ENCODE results near the gene GOLGA6B. TPM values are rescaled to one million over a fixed set of nuclear protein-coding genes. Genes with fewer than 3 reads are reported as not detected.
"Not testable (repeated sequence)": the region's sequence is repeated elsewhere in the genome, so short reads cannot be mapped to it uniquely, and the experiment has no call there.

Gene GOLGA6B
- total RNA-seq, 5 donors from 2014 or later (not counting 1 experiment from before 2014, with no cell fraction given) = 0.47 TPM; not detected in 4

DNA sequence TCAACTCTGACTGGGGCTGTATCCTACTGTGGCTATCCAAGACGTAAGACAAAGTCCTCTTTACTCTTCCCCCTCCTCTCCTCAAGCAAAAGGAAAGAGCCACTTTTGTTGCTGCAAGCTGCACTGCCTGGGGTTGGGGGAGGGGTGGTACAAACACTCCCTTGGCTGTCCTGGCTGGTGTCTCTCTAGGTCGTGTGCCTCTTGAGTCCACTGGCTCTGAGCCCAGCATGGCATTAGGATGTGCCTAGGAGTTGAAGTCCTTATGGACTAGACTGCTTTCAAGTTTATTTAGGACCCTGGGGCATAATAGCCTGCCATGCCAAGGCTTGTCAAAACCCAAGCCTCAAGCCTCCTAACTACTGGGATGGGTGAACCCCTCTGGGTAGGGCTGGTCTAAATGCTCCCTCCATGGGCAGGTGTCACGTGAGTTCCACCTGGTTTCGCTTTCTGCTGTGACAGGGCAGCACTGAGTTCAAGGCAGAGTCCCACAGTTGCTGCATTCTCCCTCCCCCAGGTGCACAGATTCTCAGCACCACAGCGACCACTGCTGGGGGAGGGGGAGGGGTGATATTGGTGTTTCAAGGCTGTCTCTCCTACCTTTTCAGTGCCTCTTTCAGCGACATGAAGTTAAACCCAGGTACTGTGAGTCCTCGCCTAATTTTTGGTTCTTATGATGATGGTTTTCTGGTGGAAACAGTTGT lies 38.8 kb upstream of the GOLGA6B start:
- DNase-seq = peak in 14 of 35 experiments; percentile 5 to 30 (median 11)
- H3K9me3 ChIP-seq; H3K36me3 Mint-ChIP-seq; H3K9me3 Mint-ChIP-seq; H3K27ac ChIP-seq (ENCODE audit: low read length); CTCF ChIA-PET; POLR2A ChIA-PET; H3K27ac Mint-ChIP-seq; H3K27me3 Mint-ChIP-seq; H3K4me1 ChIP-seq (ENCODE audit: control insufficient read depth in 1 of 2, extremely low read depth in 1 of 2, insufficient read depth in 2 of 2, low read length in 2 of 2); H3K36me3 ChIP-seq (ENCODE audit: control insufficient read depth in 2 of 2, extremely low read depth in 1 of 2, insufficient read depth in 1 of 2, low read length in 1 of 2); H3K4me3 Mint-ChIP-seq; H3K27me3 ChIP-seq (replicated peaks in 1 of 2; ENCODE audit: control insufficient read depth in 2 of 2, extremely low read depth in 1 of 2, insufficient read depth in 2 of 2, low read length in 1 of 2); H3K4me3 ChIP-seq (ENCODE audit: control insufficient read depth in 1 of 2, extremely low read depth in 1 of 2, low read length in 1 of 2): not testable (repeated sequence)
- peaks cover 5 to 13% (median 8%) of the 10 kb centered on the region in 3 donors for H3K4me1 Mint-ChIP-seq
- ATAC-seq (replicated peaks in 1 of 4) = peak in 2 of 4 experiments; percentile 24 to 55
- 20% methylated on average over 1 of the region's 7 CpGs for WGBS (ENCODE audit: insufficient coverage)

DNA sequence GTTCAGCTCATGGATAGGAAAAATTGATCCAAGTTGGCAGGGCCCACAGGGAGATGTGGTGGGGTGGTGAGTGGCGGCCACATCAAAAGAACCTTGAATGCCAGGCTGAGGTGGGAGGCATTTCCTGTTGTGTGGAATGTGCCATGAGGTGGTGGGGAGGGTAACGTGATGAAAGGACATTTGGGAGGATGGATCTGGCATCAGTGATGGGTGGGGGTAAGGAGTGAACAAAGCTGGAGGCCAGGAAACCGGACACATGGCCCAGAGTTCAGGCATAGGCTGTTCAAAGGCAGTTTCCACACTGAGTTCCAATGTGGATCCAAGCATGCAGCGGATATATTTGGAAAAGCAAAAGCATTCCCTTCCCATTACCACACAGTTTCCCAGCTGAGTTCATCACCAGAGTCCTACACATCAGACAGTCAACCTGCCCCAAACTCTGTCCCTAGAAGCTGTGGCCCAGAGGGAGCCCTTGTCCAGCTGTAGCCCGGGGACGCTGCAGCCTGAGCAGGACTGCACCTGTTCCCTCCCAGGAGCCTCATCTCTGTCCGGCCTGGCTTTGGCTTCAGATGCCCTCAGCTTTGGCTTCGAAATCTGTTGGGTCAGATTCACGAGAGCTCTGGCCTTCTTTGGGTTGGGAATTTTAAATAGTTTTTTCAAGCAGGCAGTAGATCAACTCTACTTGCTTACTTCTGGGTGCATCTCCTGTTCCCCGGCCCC lies 37.8 kb upstream of the GOLGA6B start:
- Mint-ChIP-seq H3K36me3 (peaks cover 5% of the 10 kb centered on the region), H3K9me3 (no peaks in the 10 kb centered on the region), H3K27me3 (no peaks in the 10 kb centered on the region), H3K27ac (no peak overlapping the region), H3K4me1 (peaks cover 5 to 13% (median 8%) of the 10 kb centered on the region in 3 donors), H3K4me3 (no peak overlapping the region)
- Histone ChIP-seq H3K9me3 (no peaks in the 10 kb centered on the region), H3K36me3 (ENCODE audit: control insufficient read depth in 2 of 2, extremely low read depth in 1 of 2, insufficient read depth in 1 of 2, low read length in 1 of 2) (no peaks in the 10 kb centered on the region), H3K27me3 (replicated peaks in 1 of 2; ENCODE audit: control insufficient read depth in 2 of 2, extremely low read depth in 1 of 2, insufficient read depth in 2 of 2, low read length in 1 of 2) (no peaks in the 10 kb centered on the region), H3K4me3 (ENCODE audit: control insufficient read depth in 1 of 2, extremely low read depth in 1 of 2, low read length in 1 of 2) (no peak overlapping the region), H3K4me1 (ENCODE audit: control insufficient read depth in 1 of 2, extremely low read depth in 1 of 2, insufficient read depth in 2 of 2, low read length in 2 of 2) (peaks cover 2 to 6% of the 10 kb centered on the region in 2 experiments), H3K27ac (ENCODE audit: low read length) (no peak overlapping the region)
- WGBS (ENCODE audit: insufficient coverage) = 68% methylated on average over 4 of the region's 10 CpGs
- POLR2A ChIA-PET = no interaction called here
- DNase-seq (no peak), ATAC-seq (replicated peaks in 1 of 4) (no peak)
- CTCF ChIA-PET = no interaction called here

DNA sequence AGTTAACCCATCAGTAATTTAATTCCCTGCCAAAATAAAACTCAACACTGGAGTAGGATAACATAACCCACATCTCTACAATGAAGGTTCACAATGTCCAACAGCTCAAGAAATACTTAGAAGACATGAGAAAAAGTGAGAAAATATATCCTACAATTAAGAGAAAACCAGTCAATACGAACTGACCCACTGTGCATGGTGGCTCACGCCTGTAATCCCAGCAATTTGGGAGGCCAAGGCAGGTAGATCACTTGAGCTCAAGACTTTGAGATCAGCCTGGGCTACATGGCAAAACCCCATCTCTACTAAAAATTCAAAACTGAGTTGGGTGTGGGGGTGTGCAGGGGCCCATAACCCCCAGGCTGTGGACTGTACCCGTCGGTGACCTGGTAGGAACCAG lies 30.6 kb upstream of the GOLGA6B start:
- H3K27ac ChIP-seq (ENCODE audit: low read length); ATAC-seq (replicated peaks in 1 of 4); H3K36me3 ChIP-seq (ENCODE audit: control insufficient read depth in 2 of 2, extremely low read depth in 1 of 2, insufficient read depth in 1 of 2, low read length in 1 of 2); H3K27ac Mint-ChIP-seq; H3K9me3 ChIP-seq; H3K36me3 Mint-ChIP-seq; H3K4me3 ChIP-seq (ENCODE audit: control insufficient read depth in 1 of 2, extremely low read depth in 1 of 2, low read length in 1 of 2); H3K4me1 Mint-ChIP-seq; H3K4me3 Mint-ChIP-seq; H3K9me3 Mint-ChIP-seq; POLR2A ChIA-PET; DNase-seq; H3K27me3 ChIP-seq (replicated peaks in 1 of 2; ENCODE audit: control insufficient read depth in 2 of 2, extremely low read depth in 1 of 2, insufficient read depth in 2 of 2, low read length in 1 of 2); H3K27me3 Mint-ChIP-seq; CTCF ChIA-PET; H3K4me1 ChIP-seq (ENCODE audit: control insufficient read depth in 1 of 2, extremely low read depth in 1 of 2, insufficient read depth in 2 of 2, low read length in 2 of 2): not testable (repeated sequence)
- no CpG with 5 or more reads among the region's 4 CpGs for WGBS (ENCODE audit: insufficient coverage)

DNA sequence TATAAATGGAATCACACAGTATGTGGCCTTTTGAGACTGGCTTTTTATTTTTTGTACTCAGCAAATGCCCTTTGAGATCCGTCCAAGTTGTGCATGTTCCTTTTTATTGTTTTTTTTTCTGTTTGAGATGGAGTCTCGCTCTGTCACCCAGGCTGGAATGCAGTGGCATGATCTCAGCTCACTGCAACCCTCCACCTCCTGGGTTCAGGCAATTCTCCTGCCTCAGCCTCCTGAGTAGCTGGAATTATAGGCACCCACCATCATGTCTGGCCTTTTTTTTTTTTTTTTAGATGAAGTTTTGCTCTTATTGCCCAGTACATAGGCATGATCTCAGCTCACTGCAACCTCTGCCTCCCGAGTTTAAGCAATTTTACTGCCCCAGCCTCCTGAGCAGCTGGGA lies 28.3 kb upstream of the GOLGA6B start:
- CTCF ChIA-PET, H3K9me3 ChIP-seq, H3K36me3 Mint-ChIP-seq: not testable (repeated sequence)

DNA sequence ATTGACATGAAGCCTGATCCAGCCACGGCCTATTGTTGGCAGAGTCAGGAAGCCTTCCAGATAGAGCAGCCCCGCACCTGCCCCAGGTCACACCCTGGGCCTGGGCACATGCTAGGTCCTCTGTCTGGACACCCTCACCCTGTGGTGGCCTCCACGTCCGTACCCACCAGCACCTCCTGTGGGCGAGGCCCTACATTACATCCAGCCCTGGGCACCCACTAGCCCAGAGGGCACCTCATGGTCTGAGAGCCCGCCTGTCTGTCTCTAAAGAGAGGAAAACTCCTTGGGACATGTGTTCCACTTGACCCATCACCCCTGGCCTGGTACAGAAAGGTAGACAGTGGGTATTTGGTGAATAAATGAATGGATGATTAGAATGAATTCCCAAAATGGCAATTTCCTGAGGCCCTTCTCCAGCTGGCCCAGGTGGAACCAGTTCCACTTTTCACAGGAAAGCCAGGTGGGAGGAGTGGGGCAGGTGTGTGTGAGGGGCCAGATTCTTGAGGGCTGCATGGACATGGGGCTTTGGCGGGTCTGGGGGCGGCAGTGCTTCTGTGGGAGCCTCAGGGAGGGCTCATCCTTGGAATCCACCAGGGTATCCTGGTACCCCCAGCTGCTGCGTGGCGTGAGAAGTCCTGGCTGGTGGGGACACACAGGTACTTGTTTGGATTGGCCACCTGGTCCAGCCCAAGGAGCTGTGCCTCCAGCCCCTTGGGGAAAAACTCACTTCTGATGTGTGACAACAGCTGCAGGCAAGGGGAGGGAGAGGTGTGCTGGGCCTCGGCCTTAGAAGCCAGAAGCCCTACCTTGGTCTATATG lies 26.0 kb upstream of the GOLGA6B start:
- H3K27ac Mint-ChIP-seq; H3K27ac ChIP-seq (ENCODE audit: low read length); H3K4me3 ChIP-seq (ENCODE audit: control insufficient read depth in 1 of 2, extremely low read depth in 1 of 2, low read length in 1 of 2); POLR2A ChIA-PET; H3K4me3 Mint-ChIP-seq; H3K36me3 ChIP-seq (ENCODE audit: control insufficient read depth in 2 of 2, extremely low read depth in 1 of 2, insufficient read depth in 1 of 2, low read length in 1 of 2); H3K4me1 Mint-ChIP-seq; H3K9me3 Mint-ChIP-seq; H3K27me3 Mint-ChIP-seq; H3K36me3 Mint-ChIP-seq; H3K4me1 ChIP-seq (ENCODE audit: control insufficient read depth in 1 of 2, extremely low read depth in 1 of 2, insufficient read depth in 2 of 2, low read length in 2 of 2); DNase-seq; CTCF ChIA-PET; H3K27me3 ChIP-seq (replicated peaks in 1 of 2; ENCODE audit: control insufficient read depth in 2 of 2, extremely low read depth in 1 of 2, insufficient read depth in 2 of 2, low read length in 1 of 2); ATAC-seq (replicated peaks in 1 of 4); H3K9me3 ChIP-seq: not testable (repeated sequence)
- WGBS (ENCODE audit: insufficient coverage) = 87% methylated on average over 7 of the region's 11 CpGs

More for the DNA sequence above, 28.3 kb upstream of the GOLGA6B start:
- H3K27me3 Mint-ChIP-seq; POLR2A ChIA-PET; DNase-seq; H3K36me3 ChIP-seq (ENCODE audit: control insufficient read depth in 2 of 2, extremely low read depth in 1 of 2, insufficient read depth in 1 of 2, low read length in 1 of 2); H3K27ac ChIP-seq (ENCODE audit: low read length); H3K9me3 Mint-ChIP-seq; H3K4me1 ChIP-seq (ENCODE audit: control insufficient read depth in 1 of 2, extremely low read depth in 1 of 2, insufficient read depth in 2 of 2, low read length in 2 of 2); H3K4me3 Mint-ChIP-seq; H3K27ac Mint-ChIP-seq; ATAC-seq (replicated peaks in 1 of 4); H3K4me3 ChIP-seq (ENCODE audit: control insufficient read depth in 1 of 2, extremely low read depth in 1 of 2, low read length in 1 of 2); H3K4me1 Mint-ChIP-seq; H3K27me3 ChIP-seq (replicated peaks in 1 of 2; ENCODE audit: control insufficient read depth in 2 of 2, extremely low read depth in 1 of 2, insufficient read depth in 2 of 2, low read length in 1 of 2): not testable (repeated sequence)
- WGBS (ENCODE audit: insufficient coverage) = no CpG with 5 or more reads among the region's 3 CpGs

DNA sequence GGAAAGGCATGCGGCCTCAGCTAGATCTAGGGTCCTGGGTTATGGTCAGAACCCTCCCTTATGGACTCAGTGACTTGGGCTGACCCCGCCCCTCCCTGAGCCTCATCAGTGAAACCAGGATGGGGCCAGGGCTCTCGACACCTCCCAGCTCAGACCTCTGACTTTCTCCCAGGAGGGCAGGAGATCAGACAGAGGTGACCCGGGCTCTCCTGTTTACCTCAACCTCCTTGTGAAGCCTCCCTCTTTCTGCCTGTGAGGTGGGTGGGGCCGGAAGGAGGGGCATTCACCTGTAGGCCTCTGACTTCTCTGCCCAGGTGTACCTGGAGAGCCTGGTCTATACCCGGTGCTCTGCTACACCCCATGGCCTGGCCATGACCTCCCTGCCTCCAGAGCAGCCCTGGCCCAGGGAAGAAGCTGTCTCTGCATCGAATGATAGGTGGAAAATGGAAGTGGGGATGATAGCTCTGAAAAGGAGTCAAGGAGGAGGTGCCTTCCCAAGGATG lies 25.4 kb upstream of the GOLGA6B start:
- CTCF ChIA-PET; H3K27ac Mint-ChIP-seq; H3K36me3 Mint-ChIP-seq; H3K9me3 Mint-ChIP-seq; ATAC-seq (replicated peaks in 1 of 4); H3K27ac ChIP-seq (ENCODE audit: low read length); DNase-seq; H3K4me3 Mint-ChIP-seq; H3K4me1 ChIP-seq (ENCODE audit: control insufficient read depth in 1 of 2, extremely low read depth in 1 of 2, insufficient read depth in 2 of 2, low read length in 2 of 2); POLR2A ChIA-PET; H3K4me3 ChIP-seq (ENCODE audit: control insufficient read depth in 1 of 2, extremely low read depth in 1 of 2, low read length in 1 of 2); H3K9me3 ChIP-seq; H3K27me3 ChIP-seq (replicated peaks in 1 of 2; ENCODE audit: control insufficient read depth in 2 of 2, extremely low read depth in 1 of 2, insufficient read depth in 2 of 2, low read length in 1 of 2); H3K27me3 Mint-ChIP-seq; H3K4me1 Mint-ChIP-seq; H3K36me3 ChIP-seq (ENCODE audit: control insufficient read depth in 2 of 2, extremely low read depth in 1 of 2, insufficient read depth in 1 of 2, low read length in 1 of 2): not testable (repeated sequence)
- 83% methylated on average over 3 of the region's 7 CpGs for WGBS (ENCODE audit: insufficient coverage)
